SK-N-SH (cell line): ENCODE data around the gene EAF2.

Source experiments
- CTCF ChIP-seq: fragments of 200-600 bp; sonication (generic); IDR thresholded peaks from 2 replicates; pipeline ENCODE4 v1.6.1; 2017; ENCODE audit warnings: antibody characterized with exemption, mild to moderate bottlenecking, moderate library complexity
- ELF1 ChIP-seq: IDR thresholded peaks from 2 replicates; pipeline ENCODE4 v1.4.0; 2012
- FOXM1 ChIP-seq: IDR thresholded peaks from 2 replicates; pipeline ENCODE4 v1.4.0; 2012; ENCODE audit warnings: low read depth, mild to moderate bottlenecking
- GABPA ChIP-seq: IDR thresholded peaks from 2 replicates; pipeline ENCODE4 v1.4.0; 2012; ENCODE audit warnings: low read depth, mild to moderate bottlenecking
- GATA2 ChIP-seq: sonication (generic); formaldehyde crosslinking; IDR thresholded peaks from 2 replicates; pipeline ENCODE4 v1.5.0; 2020; ENCODE audit warnings: mild to moderate bottlenecking, missing genetic modification reagents
- POLR2AphosphoS5 ChIP-seq: IDR thresholded peaks from 2 replicates; pipeline ENCODE4 v1.6.1; 2012; ENCODE audit warnings: low read depth, low read length
- TAF1 ChIP-seq: IDR thresholded peaks from 2 replicates; pipeline ENCODE4 v1.6.1; 2012; ENCODE audit warnings: low read depth, mild to moderate bottlenecking, low read length, moderate library complexity, borderline replicate concordance

- TF ChIP-seq FOXM1 (no peak), CTCF (no peak), TAF1 (no peak), GATA2 (CRISPR knock-in tag) (no peak), POLR2AphosphoS5 (no peak), ELF1 (no peak), GABPA (no peak)
These were observed 50.4 kb downstream of the EAF2 start for GRCh38 chr3:121885386-121885785.
